ENCODE results near the gene ALS2. TPM values are rescaled to one million over a fixed set of nuclear protein-coding genes. Genes with fewer than 3 reads are reported as not detected.
"Not testable (repeated sequence)": the region's sequence is repeated elsewhere in the genome, so short reads cannot be mapped to it uniquely, and the experiment has no call there.

ALS2 gene
- total RNA-seq, 2 donors from 2014 or later, result 9.9 to 12.2 TPM

GRCh38 chr2:201808027-201808426 is 27.3 kb upstream of the ALS2 start:
- H3K4me1 ChIP-seq, result no peaks in the 10 kb centered on the region
- DNase-seq (no peak), ATAC-seq (no peak)
- intact Hi-C loops (cut with DNase I), result no loop called here
- no peak overlapping the region for H3K27ac ChIP-seq
- H3K4me3 ChIP-seq, result no peak overlapping the region
- no peaks in the 10 kb centered on the region for H3K9me3 ChIP-seq
- H3K36me3 ChIP-seq (replicated peaks in 1 of 2; ENCODE audit: insufficient read depth in 1 of 2, low read depth in 2 of 2), result no peaks in the 10 kb centered on the region
- TF ChIP-seq POLR2A (IDR thresholded peaks at IDR 0.05), result no peak
- TF ChIP-seq, protein P1, sequence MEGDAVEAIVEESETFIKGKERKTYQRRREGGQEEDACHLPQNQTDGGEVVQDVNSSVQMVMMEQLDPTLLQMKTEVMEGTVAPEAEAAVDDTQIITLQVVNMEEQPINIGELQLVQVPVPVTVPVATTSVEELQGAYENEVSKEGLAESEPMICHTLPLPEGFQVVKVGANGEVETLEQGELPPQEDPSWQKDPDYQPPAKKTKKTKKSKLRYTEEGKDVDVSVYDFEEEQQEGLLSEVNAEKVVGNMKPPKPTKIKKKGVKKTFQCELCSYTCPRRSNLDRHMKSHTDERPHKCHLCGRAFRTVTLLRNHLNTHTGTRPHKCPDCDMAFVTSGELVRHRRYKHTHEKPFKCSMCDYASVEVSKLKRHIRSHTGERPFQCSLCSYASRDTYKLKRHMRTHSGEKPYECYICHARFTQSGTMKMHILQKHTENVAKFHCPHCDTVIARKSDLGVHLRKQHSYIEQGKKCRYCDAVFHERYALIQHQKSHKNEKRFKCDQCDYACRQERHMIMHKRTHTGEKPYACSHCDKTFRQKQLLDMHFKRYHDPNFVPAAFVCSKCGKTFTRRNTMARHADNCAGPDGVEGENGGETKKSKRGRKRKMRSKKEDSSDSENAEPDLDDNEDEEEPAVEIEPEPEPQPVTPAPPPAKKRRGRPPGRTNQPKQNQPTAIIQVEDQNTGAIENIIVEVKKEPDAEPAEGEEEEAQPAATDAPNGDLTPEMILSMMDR (IDR thresholded peaks at IDR 0.05), result no peak
- 82 to 83% methylated on average over 2 of the region's 2 CpGs for WGBS, 2 donors
- H3K27me3 ChIP-seq, result peaks cover 0 to 4% of the 10 kb centered on the region in 2 donors

- H3K36me3 ChIP-seq (replicated peaks in 1 of 2; ENCODE audit: insufficient read depth in 1 of 2, low read depth in 2 of 2), result no peaks in the 10 kb centered on the region
- peaks cover 0 to 4% of the 10 kb centered on the region in 2 donors for H3K27me3 ChIP-seq
- intact Hi-C loops (cut with DNase I), result no loop called here
- H3K4me3 ChIP-seq, result no peak overlapping the region
- ATAC-seq, result no peak
- peak in 3 of 4 donors; percentile 11 to 20 (median 16) for DNase-seq
- no peak overlapping the region for H3K27ac ChIP-seq
- WGBS, 2 donors, result 49 to 51% methylated on average over 8 of the region's 8 CpGs
- no peaks in the 10 kb centered on the region for H3K4me1 ChIP-seq
- no peak for TF ChIP-seq POLR2A (IDR thresholded peaks at IDR 0.05)
- TF ChIP-seq, protein P1 (IDR thresholded peaks at IDR 0.05), result no peak
- no peaks in the 10 kb centered on the region for H3K9me3 ChIP-seq
Measured at GRCh38 chr2:201807452-201807999, 26.8 kb upstream of the ALS2 start.

DNA sequence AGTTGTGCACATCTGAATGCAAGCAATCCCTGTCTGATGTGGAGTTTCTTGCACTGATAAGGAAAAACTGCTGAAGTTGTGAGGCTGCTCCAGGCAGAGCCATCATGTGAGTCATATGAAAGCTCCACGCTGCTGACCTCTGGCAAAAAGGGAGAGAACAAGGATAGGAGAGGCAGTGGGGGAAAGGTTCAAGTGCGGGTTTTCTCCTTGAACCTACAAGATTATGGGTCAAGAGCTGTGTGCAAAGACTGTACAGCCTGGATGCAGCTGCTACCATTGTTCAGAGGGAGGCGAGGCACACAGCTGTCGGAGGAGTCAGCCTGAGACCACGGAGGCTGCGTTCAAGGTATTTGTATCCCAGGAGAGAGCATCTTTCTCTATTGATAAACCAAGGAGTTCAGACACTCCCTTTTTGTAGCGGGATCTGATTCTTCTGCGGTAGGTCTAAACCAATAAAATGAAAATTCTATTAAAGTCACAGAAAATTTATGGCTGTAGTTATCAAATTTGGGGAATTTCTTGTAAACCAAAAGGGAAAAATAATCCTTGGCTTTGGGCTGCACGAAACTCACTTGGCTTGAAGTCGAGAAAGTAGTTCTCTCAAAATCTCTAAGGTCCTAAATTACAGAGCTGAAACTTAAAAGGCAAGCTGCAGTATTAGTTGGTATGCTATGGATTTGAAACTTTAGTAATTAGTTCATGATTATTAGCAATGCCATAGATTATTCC is 25.9 kb upstream of the ALS2 start, which contains the start of gene CDK15:
TSS of gene CDK15 (plus strand) at position 96 of the 729 bp plus-strand sequence. CDS start at position 224, 128 bp downstream.
- TF ChIP-seq POLR2A (IDR thresholded peaks at IDR 0.05), result no peak
- TF ChIP-seq, protein P1 (IDR thresholded peaks at IDR 0.05), result no peak
- no peak for ATAC-seq
- intact Hi-C loops (cut with DNase I), result no loop called here
- WGBS, 2 donors, result 62 to 66% methylated on average over 10 of the region's 10 CpGs
- Histone ChIP-seq H3K4me1 (no peaks in the 10 kb centered on the region), H3K9me3 (no peaks in the 10 kb centered on the region), H3K27me3 (peaks cover 0 to 4% of the 10 kb centered on the region in 2 donors), H3K36me3 (replicated peaks in 1 of 2; ENCODE audit: insufficient read depth in 1 of 2, low read depth in 2 of 2) (no peaks in the 10 kb centered on the region), H3K4me3 (no peak within 1 kb of the TSS), H3K27ac (no peak within 1 kb of the TSS)
- DNase-seq, result peak in 1 of 4 donors; percentile 7

DNA sequence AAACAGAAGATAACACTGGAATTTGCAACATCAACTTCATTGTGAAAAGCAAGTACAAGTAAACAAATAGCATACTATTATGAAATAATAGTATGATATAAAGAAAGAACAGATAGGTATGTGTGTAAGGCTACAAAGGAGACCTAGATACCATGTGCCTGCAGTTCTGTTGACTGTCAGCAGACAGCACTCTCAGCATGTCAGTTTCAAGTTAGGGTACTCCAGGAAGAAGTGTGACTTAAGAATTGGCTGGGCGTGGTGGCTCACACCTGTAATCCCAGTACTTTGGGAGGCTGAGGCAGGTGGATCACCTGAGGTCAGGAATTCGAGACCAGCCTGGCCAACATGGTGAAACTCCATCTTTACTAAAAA is 18.2 kb upstream of the ALS2 start:
- intact Hi-C loops (cut with DNase I); H3K9me3 ChIP-seq; ATAC-seq; H3K27ac ChIP-seq; H3K4me3 ChIP-seq; H3K4me1 ChIP-seq; H3K27me3 ChIP-seq; H3K36me3 ChIP-seq (replicated peaks in 1 of 2; ENCODE audit: insufficient read depth in 1 of 2, low read depth in 2 of 2); DNase-seq: not testable (repeated sequence)
- WGBS, 2 donors, result 54 to 75% methylated on average over 2 of the region's 2 CpGs

GRCh38 chr2:201798252-201798913 is 17.6 kb upstream of the ALS2 start:
- 55 to 60% methylated on average over 7 of the region's 7 CpGs for WGBS, 2 donors

More at GRCh38 chr2:201798252-201798913, 17.6 kb upstream of the ALS2 start:
- Histone ChIP-seq H3K27ac (no peak overlapping the region), H3K36me3 (replicated peaks in 1 of 2; ENCODE audit: insufficient read depth in 1 of 2, low read depth in 2 of 2) (no peaks in the 10 kb centered on the region), H3K27me3 (no peaks in the 10 kb centered on the region), H3K4me3 (no peak overlapping the region), H3K4me1 (no peaks in the 10 kb centered on the region), H3K9me3 (no peaks in the 10 kb centered on the region)
- no peak for DNase-seq
- intact Hi-C loops (cut with DNase I), result no loop called here
- TF ChIP-seq, protein P1 (IDR thresholded peaks at IDR 0.05), result no peak
- no peak for TF ChIP-seq POLR2A (IDR thresholded peaks at IDR 0.05)
- no peak for ATAC-seq

Data from body of pancreas (tissue), 4 donors.